Neutrophil (primary cell): ENCODE measurements around the gene NAALADL2.

ENCODE experiments used
- H3K27ac ChIP-seq: fragments of 200-600 bp; sonication (generic); 2 replicates; pipeline ENCODE4 v1.5.1; 2016; ENCODE audit warnings: mild to moderate bottlenecking, moderate library complexity
- H3K27me3 ChIP-seq: fragments of 200-600 bp; sonication (generic); 2 replicates; pipeline ENCODE4 v1.6.0; 2016; ENCODE audit warnings: mild to moderate bottlenecking
- H3K36me3 ChIP-seq: fragments of 200-600 bp; sonication (generic); 2 replicates; pipeline ENCODE4 v1.5.1; 2017
- H3K4me1 ChIP-seq, 2 experiments: fragments of 200-600 bp in 1 of 2; sonication (generic) in 1 of 2; 1 replicate in 1 of 2; 2 replicates in 1 of 2; pipeline versions ENCODE4 v1.5.1 to v1.6.1; 2013 to 2016; ENCODE audit warnings: low read depth in 1 of 2, low read length in 1 of 2, mild to moderate bottlenecking in 1 of 2, moderate library complexity in 1 of 2; ENCODE audit not compliant: control insufficient read depth in 1 of 2, insufficient read depth in 1 of 2
- H3K4me3 ChIP-seq, 2 experiments: fragments of 200-600 bp in 1 of 2; sonication (generic) in 1 of 2; 1 replicate in 1 of 2; 2 replicates in 1 of 2; pipeline ENCODE4 v1.5.1; 2013 to 2016; ENCODE audit warnings: low read depth in 1 of 2, low read length in 1 of 2, mild to moderate bottlenecking in 1 of 2, moderate library complexity in 1 of 2
- H3K9me3 ChIP-seq: fragments of 200-600 bp; sonication (generic); 2 replicates; pipeline ENCODE4 v1.5.1; 2016
- TF ChIP-seq, protein P1 (sequence below): fragments of 200-600 bp; sonication (generic); IDR thresholded peaks from 2 replicates; pipeline ENCODE4 v1.5.1; 2016; ENCODE audit warnings: antibody characterized with exemption

NAALADL2 gene

DNA sequence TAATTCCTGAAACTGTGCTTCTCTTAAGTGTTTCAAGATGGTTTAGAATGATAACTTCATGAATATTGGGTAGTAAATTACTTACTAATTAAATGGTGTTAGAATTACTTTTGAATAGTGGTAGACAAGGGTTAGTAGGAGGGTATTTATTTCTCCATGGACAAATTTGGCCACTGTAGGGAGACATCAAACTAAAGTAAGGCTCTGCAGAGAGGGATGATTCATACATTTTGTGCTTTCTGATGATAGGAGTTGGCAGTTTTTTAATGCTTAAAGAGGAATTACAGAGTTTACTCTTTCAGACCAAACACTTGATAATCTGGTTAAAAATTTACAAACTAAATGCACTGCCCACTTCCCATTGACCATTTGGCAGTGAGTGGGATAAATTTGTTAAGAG is 127.6 kb downstream of the NAALADL2 start:
- H3K36me3 ChIP-seq: no peaks in the 10 kb centered on the region
- no peak overlapping the region for H3K27ac ChIP-seq
- no peaks in the 10 kb centered on the region for H3K4me1 ChIP-seq
- H3K9me3 ChIP-seq: peaks cover 3% of the 10 kb centered on the region
- H3K4me3 ChIP-seq: no peak overlapping the region
- TF ChIP-seq, protein P1, sequence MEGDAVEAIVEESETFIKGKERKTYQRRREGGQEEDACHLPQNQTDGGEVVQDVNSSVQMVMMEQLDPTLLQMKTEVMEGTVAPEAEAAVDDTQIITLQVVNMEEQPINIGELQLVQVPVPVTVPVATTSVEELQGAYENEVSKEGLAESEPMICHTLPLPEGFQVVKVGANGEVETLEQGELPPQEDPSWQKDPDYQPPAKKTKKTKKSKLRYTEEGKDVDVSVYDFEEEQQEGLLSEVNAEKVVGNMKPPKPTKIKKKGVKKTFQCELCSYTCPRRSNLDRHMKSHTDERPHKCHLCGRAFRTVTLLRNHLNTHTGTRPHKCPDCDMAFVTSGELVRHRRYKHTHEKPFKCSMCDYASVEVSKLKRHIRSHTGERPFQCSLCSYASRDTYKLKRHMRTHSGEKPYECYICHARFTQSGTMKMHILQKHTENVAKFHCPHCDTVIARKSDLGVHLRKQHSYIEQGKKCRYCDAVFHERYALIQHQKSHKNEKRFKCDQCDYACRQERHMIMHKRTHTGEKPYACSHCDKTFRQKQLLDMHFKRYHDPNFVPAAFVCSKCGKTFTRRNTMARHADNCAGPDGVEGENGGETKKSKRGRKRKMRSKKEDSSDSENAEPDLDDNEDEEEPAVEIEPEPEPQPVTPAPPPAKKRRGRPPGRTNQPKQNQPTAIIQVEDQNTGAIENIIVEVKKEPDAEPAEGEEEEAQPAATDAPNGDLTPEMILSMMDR: no peak
- no peaks in the 10 kb centered on the region for H3K27me3 ChIP-seq

DNA sequence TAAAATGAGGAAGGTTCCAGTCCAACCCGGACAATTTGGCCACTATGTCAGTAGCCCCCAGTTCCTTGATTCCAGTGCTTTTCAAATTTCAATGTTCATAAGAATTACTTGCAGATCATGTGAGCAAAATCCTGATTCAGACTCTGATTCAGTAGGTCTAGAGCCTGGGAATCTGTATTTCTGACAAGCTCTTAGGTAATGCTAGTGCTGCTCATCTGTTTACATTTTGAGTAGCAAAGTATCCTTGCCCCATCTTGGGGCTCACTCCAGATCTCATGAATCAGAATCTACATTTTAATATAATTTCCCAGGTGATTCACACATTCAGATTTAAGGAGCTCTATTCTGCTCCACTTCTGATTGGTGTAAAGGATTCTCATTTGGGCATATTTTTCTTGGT is 142.0 kb downstream of the NAALADL2 start:
- no peak overlapping the region for H3K27ac ChIP-seq
- H3K4me3 ChIP-seq: no peak overlapping the region

DNA sequence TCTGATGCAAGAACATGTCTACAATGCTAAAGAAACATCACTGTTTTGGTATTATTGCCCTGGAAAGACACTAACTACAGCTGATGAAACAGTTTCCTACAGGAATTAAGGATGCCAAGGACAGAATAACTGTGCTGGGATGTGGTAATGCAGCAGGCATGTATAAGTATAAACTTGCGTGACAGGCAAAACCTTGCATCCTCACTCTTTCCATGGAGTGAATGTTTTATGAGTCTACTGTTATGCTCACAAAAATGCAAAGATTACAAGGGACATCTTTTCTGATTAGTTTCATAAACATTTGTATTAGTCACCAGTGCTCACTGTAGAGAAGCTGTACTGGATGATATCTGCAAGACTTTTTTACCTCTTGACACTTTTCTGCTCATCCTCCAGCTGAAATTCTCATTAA is 143.6 kb downstream of the NAALADL2 start:
- H3K36me3 ChIP-seq: no peaks in the 10 kb centered on the region
- no peak overlapping the region for H3K4me3 ChIP-seq
- H3K27ac ChIP-seq: no peak overlapping the region
- TF ChIP-seq, protein P1: no peak
- no peaks in the 10 kb centered on the region for H3K27me3 ChIP-seq
- no peaks in the 10 kb centered on the region for H3K4me1 ChIP-seq
- H3K9me3 ChIP-seq: no peaks in the 10 kb centered on the region

More for the DNA sequence above, 142.0 kb downstream of the NAALADL2 start:
- TF ChIP-seq, protein P1: no peak
- no peaks in the 10 kb centered on the region for H3K9me3 ChIP-seq
- H3K36me3 ChIP-seq: no peaks in the 10 kb centered on the region
- H3K4me1 ChIP-seq: no peaks in the 10 kb centered on the region
- H3K27me3 ChIP-seq: no peaks in the 10 kb centered on the region

DNA sequence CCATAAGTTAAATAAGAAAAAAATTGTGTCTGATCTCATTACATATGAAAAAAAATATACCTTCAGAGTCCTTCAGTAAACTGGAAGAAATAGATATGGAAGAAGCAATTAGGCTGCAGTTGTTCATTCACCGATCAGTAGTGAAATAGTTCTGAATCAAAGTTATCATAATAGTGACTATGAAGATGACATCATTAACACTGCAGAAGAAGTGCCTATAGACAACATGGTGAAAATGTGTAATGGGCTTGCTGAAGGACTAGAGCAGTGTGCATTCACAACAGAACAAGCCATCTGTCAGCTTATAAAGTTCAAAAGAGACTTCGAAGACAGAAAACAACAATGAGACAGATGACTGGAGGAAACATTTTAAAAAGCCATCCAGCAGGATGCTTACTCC is 144.5 kb downstream of the NAALADL2 start:
- Histone ChIP-seq H3K9me3 (no peaks in the 10 kb centered on the region), H3K27ac (no peak overlapping the region)
- TF ChIP-seq, protein P1: no peak

DNA sequence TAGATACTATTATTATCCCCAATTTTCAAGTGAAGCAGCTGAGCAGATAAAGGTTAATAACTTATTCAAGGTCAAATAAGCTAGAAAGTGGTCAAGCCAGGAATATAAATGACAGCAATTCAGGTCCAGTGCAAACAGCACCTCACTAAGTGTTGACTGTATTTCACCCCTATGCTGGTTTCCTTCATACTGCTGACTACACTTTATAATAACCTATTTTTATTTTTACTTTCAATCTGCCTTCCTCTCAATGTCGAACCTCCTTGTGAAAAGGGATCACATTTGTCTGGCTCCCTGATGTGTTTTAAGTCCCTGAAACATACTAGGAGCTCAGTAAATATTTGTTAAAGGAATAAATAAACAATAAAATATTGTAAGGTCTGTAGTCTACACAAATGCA is 146.1 kb downstream of the NAALADL2 start:
- TF ChIP-seq, protein P1: no peak
- H3K36me3 ChIP-seq: no peaks in the 10 kb centered on the region
- H3K4me1 ChIP-seq: no peaks in the 10 kb centered on the region
- no peaks in the 10 kb centered on the region for H3K27me3 ChIP-seq
- no peaks in the 10 kb centered on the region for H3K9me3 ChIP-seq
- H3K27ac ChIP-seq: no peak overlapping the region
- H3K4me3 ChIP-seq: no peak overlapping the region

More for the DNA sequence above, 144.5 kb downstream of the NAALADL2 start:
- H3K36me3 ChIP-seq: no peaks in the 10 kb centered on the region
- no peaks in the 10 kb centered on the region for H3K27me3 ChIP-seq
- no peak overlapping the region for H3K4me3 ChIP-seq
- no peaks in the 10 kb centered on the region for H3K4me1 ChIP-seq

DNA sequence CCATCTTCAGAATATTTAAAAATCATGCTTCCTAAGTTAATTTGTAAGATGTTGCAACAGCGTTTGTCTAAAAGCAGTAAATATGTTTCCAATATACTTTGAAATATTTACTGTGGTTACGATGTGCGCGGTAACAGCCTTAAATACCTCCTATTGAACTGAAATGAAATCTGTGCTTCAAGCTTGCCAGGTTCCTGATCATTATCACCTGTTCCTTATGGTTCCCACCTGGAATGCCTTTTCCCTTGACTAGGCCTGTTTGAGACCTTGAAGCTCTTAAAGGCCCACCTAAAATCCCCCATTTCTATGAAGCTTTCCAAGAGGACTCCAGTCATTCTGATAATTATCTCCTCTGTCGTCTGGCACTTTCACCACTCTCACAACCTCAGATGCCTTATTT is 146.7 kb downstream of the NAALADL2 start:
- H3K4me1 ChIP-seq: no peaks in the 10 kb centered on the region
- no peaks in the 10 kb centered on the region for H3K27me3 ChIP-seq
- H3K4me3 ChIP-seq: no peak overlapping the region
- no peak overlapping the region for H3K27ac ChIP-seq
- TF ChIP-seq, protein P1: no peak
- no peaks in the 10 kb centered on the region for H3K9me3 ChIP-seq
- H3K36me3 ChIP-seq: no peaks in the 10 kb centered on the region
